Measurements from ENCODE around the gene XAGE5.

- TF ChIP-seq, protein P1, sequence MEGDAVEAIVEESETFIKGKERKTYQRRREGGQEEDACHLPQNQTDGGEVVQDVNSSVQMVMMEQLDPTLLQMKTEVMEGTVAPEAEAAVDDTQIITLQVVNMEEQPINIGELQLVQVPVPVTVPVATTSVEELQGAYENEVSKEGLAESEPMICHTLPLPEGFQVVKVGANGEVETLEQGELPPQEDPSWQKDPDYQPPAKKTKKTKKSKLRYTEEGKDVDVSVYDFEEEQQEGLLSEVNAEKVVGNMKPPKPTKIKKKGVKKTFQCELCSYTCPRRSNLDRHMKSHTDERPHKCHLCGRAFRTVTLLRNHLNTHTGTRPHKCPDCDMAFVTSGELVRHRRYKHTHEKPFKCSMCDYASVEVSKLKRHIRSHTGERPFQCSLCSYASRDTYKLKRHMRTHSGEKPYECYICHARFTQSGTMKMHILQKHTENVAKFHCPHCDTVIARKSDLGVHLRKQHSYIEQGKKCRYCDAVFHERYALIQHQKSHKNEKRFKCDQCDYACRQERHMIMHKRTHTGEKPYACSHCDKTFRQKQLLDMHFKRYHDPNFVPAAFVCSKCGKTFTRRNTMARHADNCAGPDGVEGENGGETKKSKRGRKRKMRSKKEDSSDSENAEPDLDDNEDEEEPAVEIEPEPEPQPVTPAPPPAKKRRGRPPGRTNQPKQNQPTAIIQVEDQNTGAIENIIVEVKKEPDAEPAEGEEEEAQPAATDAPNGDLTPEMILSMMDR (IDR thresholded peaks at IDR 0.05), result no peak
- TF ChIP-seq POLR2AphosphoS5 (IDR thresholded peaks at IDR 0.05) (no peak), POLR2A (IDR thresholded peaks at IDR 0.05) (no peak), EP300 (IDR thresholded peaks at IDR 0.05) (no peak)
Measured at GRCh38 chrX:52830551-52830950, 19.5 kb downstream of the XAGE5 start.
